Right cardiac atrium (tissue), 5 donors: ENCODE results near the gene SAYSD1. TPM values are rescaled to one million over a fixed set of nuclear protein-coding genes. Genes with fewer than 3 reads are reported as not detected.

Experiments
- ATAC-seq, 2 donors: fragments of 200-7000 bp; cut with Tn5 transposase; one replicate each; pipeline versions ENCODE4 v1.8.0 to v1.9.1; 2020; ENCODE audit warnings: moderate library complexity in 2 of 2, mild to moderate bottlenecking in 1 of 2
- DNase-seq, 3 donors: peaks; one replicate each; pipeline ENCODE4 v3.0.0-alpha.2; 2020
- H3K27ac ChIP-seq: one replicate; pipeline ENCODE4 v1.5.1; 2013; ENCODE audit warnings: mild to moderate bottlenecking, low read length, control low read depth, moderate library complexity
- H3K27me3 ChIP-seq: one replicate; pipeline ENCODE4 v1.6.1; 2013; ENCODE audit not compliant: control insufficient read depth, insufficient read depth
- H3K4me1 ChIP-seq: one replicate; pipeline ENCODE4 v1.6.1; 2013; ENCODE audit warnings: low read length; ENCODE audit not compliant: control insufficient read depth, insufficient read depth
- H3K4me3 ChIP-seq: one replicate; pipeline ENCODE4 v1.5.1; 2013; ENCODE audit warnings: low read length, control low read depth
- H3K9me3 ChIP-seq: one replicate; pipeline ENCODE4 v1.6.1; 2013; ENCODE audit warnings: low read length; ENCODE audit not compliant: control insufficient read depth
- WGBS: extraction: QIAGEN DNeasy Blood & Tissue Kit; methylation state at CpG from one replicate; pipeline ENCODE4 v1.1.7; 2013; 5-methylcytosine and 5-hydroxymethylcytosine counted together
- intact Hi-C, 4 donors: fragments of 100-400 bp; cut with DNase I; formaldehyde crosslinking; loops; one replicate each; pipeline versions ENCODE4 v1.11.0 to v1.14.0; 2022 to 2023
- polyA plus RNA-seq: library from polyadenylated mRNA; stranded (reverse); fragments of 200-250 nt; gene quantifications from one replicate; pipeline ENCODE4 v1.2.3, GENCODE V29; 2013
- total RNA-seq, 4 donors: library from RNA; stranded (reverse); fragmentation: NEBNext Ultra II Directional; extraction: Animal tissue kit (Norgen Biotek cat#: 25700); gene quantifications; one replicate each; pipeline ENCODE4 v1.2.1, GENCODE V29; 2021
- donor health status: healthy with polysubstance abuse.
- donor health status: DM: no; HTN: yes; CAD: no.
- donor health status: DM: no; HTN: no; CAD: no.
- donor health status: DM: no; HTN: yes; CAD: no; lungs with severe emphysema.
- donor health status: DM: yes; HTN: yes; CAD: no.

SAYSD1 gene
- total and polyA plus RNA-seq, 5 donors: 8.3 to 12.6 (median 11.2) TPM

GRCh38 chr6:39090036-39090435 lies 24.9 kb downstream of the SAYSD1 start:
- WGBS: 61% methylated on average over 4 of the region's 4 CpGs
- no peak overlapping the region for H3K27ac ChIP-seq
- no peaks in the 10 kb centered on the region for H3K9me3 ChIP-seq
- DNase-seq (no peak), ATAC-seq (no peak)
- no peaks in the 10 kb centered on the region for H3K27me3 ChIP-seq
- intact Hi-C loops: no loop called here
- H3K4me1 ChIP-seq: peaks cover 5% of the 10 kb centered on the region
- H3K4me3 ChIP-seq: no peak overlapping the region

- no peaks in the 10 kb centered on the region for H3K9me3 ChIP-seq
- H3K4me1 ChIP-seq: peaks cover 5% of the 10 kb centered on the region
- no peaks in the 10 kb centered on the region for H3K27me3 ChIP-seq
- ATAC-seq (peak; percentile 72 to 83), DNase-seq (peak; percentile 40 to 68 (median 59))
- H3K4me3 ChIP-seq: no peak overlapping the region
- whole genome bisulfite sequencing: 6% methylated on average over 4 of the region's 4 CpGs
- no peak overlapping the region for H3K27ac ChIP-seq
- intact Hi-C loops: loop anchor here in 2 of 4 donors (10.0 kb wide), 1 partner anchor 216 kb away; no protein-coding TSS in a partner anchor
Observed at GRCh38 chr6:39088331-39088730, 26.7 kb downstream of the SAYSD1 start.

GRCh38 chr6:39087197-39087596 lies 27.8 kb downstream of the SAYSD1 start:
- no peak overlapping the region for H3K27ac ChIP-seq
- intact Hi-C loops: loop anchor here in 2 of 4 donors (10.0 kb wide), 1 partner anchor 218 kb away; no protein-coding TSS in a partner anchor
- WGBS: 74% methylated on average over 7 of the region's 7 CpGs
- H3K4me3 ChIP-seq: no peak overlapping the region
- DNase-seq: no peak
- H3K27me3 ChIP-seq: no peaks in the 10 kb centered on the region
- H3K9me3 ChIP-seq: no peaks in the 10 kb centered on the region
- peaks cover 5% of the 10 kb centered on the region for H3K4me1 ChIP-seq
- no peak for ATAC-seq

GRCh38 chr6:39086711-39087110 lies 28.3 kb downstream of the SAYSD1 start:
- ATAC-seq (no peak), DNase-seq (no peak)
- H3K27me3 ChIP-seq: no peaks in the 10 kb centered on the region
- H3K4me3 ChIP-seq: no peak overlapping the region
- WGBS: 56% methylated on average over 6 of the region's 6 CpGs
- no peaks in the 10 kb centered on the region for H3K9me3 ChIP-seq
- H3K27ac ChIP-seq: no peak overlapping the region
- intact Hi-C loops: loop anchor here in 2 of 4 donors (10.0 kb wide), 1 partner anchor 218 kb away; no protein-coding TSS in a partner anchor
- peaks cover 5% of the 10 kb centered on the region for H3K4me1 ChIP-seq

DNA sequence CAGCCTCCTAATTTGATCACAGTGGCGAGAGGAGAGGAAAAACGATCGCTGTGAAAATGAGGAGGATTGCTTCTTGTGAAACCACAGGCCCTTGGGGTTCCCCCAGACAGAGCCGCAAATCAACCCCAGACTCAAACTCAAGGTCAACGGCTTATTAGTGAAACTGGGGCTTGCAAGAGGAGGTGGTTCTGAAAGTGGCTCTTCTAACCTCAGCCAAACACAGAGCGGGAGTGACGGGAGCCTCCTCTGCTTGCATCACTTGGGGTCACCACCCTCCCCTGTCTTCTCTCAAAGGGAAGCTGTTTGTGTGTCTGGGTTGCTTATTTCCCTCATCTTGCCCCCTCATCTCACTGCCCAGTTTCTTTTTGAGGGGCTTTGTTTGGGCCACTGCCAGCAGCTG lies 28.7 kb downstream of the SAYSD1 start:
- WGBS: 70% methylated on average over 7 of the region's 7 CpGs
- Histone ChIP-seq H3K4me3 (no peak overlapping the region), H3K27me3 (no peaks in the 10 kb centered on the region)

GRCh38 chr6:39085129-39085797 lies 29.7 kb downstream of the SAYSD1 start:
- Histone ChIP-seq H3K4me3 (no peak overlapping the region), H3K9me3 (no peaks in the 10 kb centered on the region), H3K27ac (peak overlapping the region; percentile 53), H3K27me3 (no peaks in the 10 kb centered on the region), H3K4me1 (peaks cover 2% of the 10 kb centered on the region)
- intact Hi-C loops: loop anchor here in 2 of 4 donors (10.0 kb wide), 1 partner anchor 220 kb away; no protein-coding TSS in a partner anchor
- ATAC-seq: no peak
- 68% methylated on average over 5 of the region's 5 CpGs for WGBS
- peak in 1 of 3 donors; percentile 23 for DNase-seq

More for the DNA sequence above, 28.7 kb downstream of the SAYSD1 start:
- Histone ChIP-seq H3K4me1 (peaks cover 5% of the 10 kb centered on the region), H3K9me3 (no peaks in the 10 kb centered on the region), H3K27ac (no peak overlapping the region)
- no peak for ATAC-seq
- no peak for DNase-seq
- intact Hi-C loops: loop anchor here in 2 of 4 donors (10.0 kb wide), 1 partner anchor 219 kb away; no protein-coding TSS in a partner anchor

GRCh38 chr6:39084506-39084905 lies 30.5 kb downstream of the SAYSD1 start:
- DNase-seq: peak; percentile 64 to 74 (median 70)
- H3K4me1 ChIP-seq: peaks cover 2% of the 10 kb centered on the region
- ATAC-seq: peak; percentile 82 to 87
- peak overlapping the region; percentile 53 for H3K27ac ChIP-seq
- H3K4me3 ChIP-seq: no peak overlapping the region
- WGBS: 61% methylated on average over 7 of the region's 7 CpGs
- intact Hi-C loops: loop anchor here in 2 of 4 donors (10.0 kb wide), 1 partner anchor 220 kb away; no protein-coding TSS in a partner anchor
- H3K27me3 ChIP-seq: no peaks in the 10 kb centered on the region
- H3K9me3 ChIP-seq: no peaks in the 10 kb centered on the region

- no peak overlapping the region for H3K27ac ChIP-seq
- no peaks in the 10 kb centered on the region for H3K27me3 ChIP-seq
- no peaks in the 10 kb centered on the region for H3K4me1 ChIP-seq
- DNase-seq (no peak), ATAC-seq (no peak)
- no peak overlapping the region for H3K4me3 ChIP-seq
- intact Hi-C loops: loop anchor here in 2 of 4 donors (10.0 kb wide), 1 partner anchor 222 kb away; no protein-coding TSS in a partner anchor
- 77% methylated on average over 2 of the region's 2 CpGs for WGBS
- no peaks in the 10 kb centered on the region for H3K9me3 ChIP-seq
Observed at GRCh38 chr6:39083231-39083634, 31.8 kb downstream of the SAYSD1 start.

DNA sequence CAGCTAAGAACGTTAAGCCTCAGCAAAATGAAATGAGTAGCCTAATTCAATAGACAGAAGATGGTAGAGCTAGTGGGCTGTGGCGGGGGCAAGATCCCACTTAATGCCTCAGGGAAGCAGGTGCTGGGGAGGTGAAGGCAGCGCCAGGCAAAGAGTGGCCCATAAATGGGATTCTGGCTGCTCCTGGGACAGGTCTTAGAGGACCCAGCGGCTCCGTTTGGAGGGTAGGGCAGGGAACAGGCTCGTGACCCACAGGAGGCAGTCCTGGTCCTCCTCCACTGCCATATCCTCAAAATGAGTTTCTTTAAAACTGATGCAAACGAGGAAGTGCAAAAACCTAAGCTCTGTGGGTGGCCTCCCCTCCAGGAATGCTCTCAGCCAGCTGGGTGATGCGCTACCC lies 32.7 kb downstream of the SAYSD1 start:
- no peaks in the 10 kb centered on the region for H3K27me3 ChIP-seq
- no peak overlapping the region for H3K4me3 ChIP-seq
- H3K4me1 ChIP-seq: no peaks in the 10 kb centered on the region
- no peaks in the 10 kb centered on the region for H3K9me3 ChIP-seq
- peak in 1 of 3 donors; percentile 27 for DNase-seq
- no peak overlapping the region for H3K27ac ChIP-seq
- intact Hi-C loops: loop anchor here in 2 of 4 donors (10.0 kb wide), 1 partner anchor 222 kb away; no protein-coding TSS in a partner anchor
- ATAC-seq: no peak
- 77% methylated on average over 8 of the region's 8 CpGs for WGBS

- 80% methylated on average over 5 of the region's 5 CpGs for WGBS
- intact Hi-C loops: loop anchor here in 2 of 4 donors (10.0 kb wide), 1 partner anchor 224 kb away; no protein-coding TSS in a partner anchor
- Histone ChIP-seq H3K4me1 (no peaks in the 10 kb centered on the region), H3K4me3 (no peak overlapping the region), H3K27me3 (no peaks in the 10 kb centered on the region), H3K9me3 (no peaks in the 10 kb centered on the region), H3K27ac (no peak overlapping the region)
- no peak for ATAC-seq
- DNase-seq: no peak
Observed at GRCh38 chr6:39080246-39080875, 34.6 kb downstream of the SAYSD1 start.
